SIG-M5 (cell line): ENCODE measurements around the gene PSD2.

Experiments used
- DNase-seq: peaks from one replicate; lab custom pipeline; 2025; lab: John Stamatoyannopoulos, UW

PSD2 gene

GRCh38 chr5:139855946-139856540, 60.4 kb downstream of the PSD2 start:
- DNase-seq = no peak

- DNase-seq = no peak
Measured at GRCh38 chr5:139856714-139857113, 61.1 kb downstream of the PSD2 start.

- DNase-seq = no peak
Measured at GRCh38 chr5:139859013-139859412, 63.4 kb downstream of the PSD2 start.

GRCh38 chr5:139861021-139861888, 65.6 kb downstream of the PSD2 start:
- no peak for DNase-seq

- DNase-seq = no peak
Measured at GRCh38 chr5:139861889-139862207, 66.2 kb downstream of the PSD2 start.

GRCh38 chr5:139862313-139862712, 66.7 kb downstream of the PSD2 start:
- DNase-seq = no peak

GRCh38 chr5:139862803-139863202, 67.2 kb downstream of the PSD2 start:
- DNase-seq = no peak

- DNase-seq = no peak
Measured at GRCh38 chr5:139863361-139863760, 67.8 kb downstream of the PSD2 start.

- DNase-seq = no peak
Measured at GRCh38 chr5:139863855-139864558, 68.4 kb downstream of the PSD2 start.

GRCh38 chr5:139864716-139865483, 69.3 kb downstream of the PSD2 start:
- DNase-seq = no peak

GRCh38 chr5:139867109-139867508, 71.5 kb downstream of the PSD2 start:
- no peak for DNase-seq

GRCh38 chr5:139867581-139867980, 72.0 kb downstream of the PSD2 start:
- no peak for DNase-seq

- no peak for DNase-seq
Measured at GRCh38 chr5:139869042-139869790, 73.6 kb downstream of the PSD2 start.

GRCh38 chr5:139870677-139871076, 75.1 kb downstream of the PSD2 start:
- no peak for DNase-seq

GRCh38 chr5:139871614-139872013, 76.0 kb downstream of the PSD2 start:
- DNase-seq = no peak

GRCh38 chr5:139872052-139872766, 76.6 kb downstream of the PSD2 start:
- no peak for DNase-seq

- DNase-seq = no peak
Measured at GRCh38 chr5:139872851-139873794, 77.5 kb downstream of the PSD2 start.

- DNase-seq = no peak
Measured at GRCh38 chr5:139875957-139876356, 80.3 kb downstream of the PSD2 start.

GRCh38 chr5:139877129-139877597, 81.6 kb downstream of the PSD2 start:
- no peak for DNase-seq

GRCh38 chr5:139878093-139878492, 82.5 kb downstream of the PSD2 start:
- no peak for DNase-seq
